ENCODE data around the gene TMEM141.

Gene TMEM141

GRCh38 chr9:136746155-136746490, 45.0 kb upstream of the TMEM141 start:
- DNase-seq (ENCODE audit: low read depth): no peak
- no peak for TF ChIP-seq CTCF (conservative IDR thresholded peaks at IDR 0.05; ENCODE audit: low read length)
- H3K4me3 ChIP-seq (ENCODE audit: low read length): no peak overlapping the region

- TF ChIP-seq CTCF (conservative IDR thresholded peaks at IDR 0.05; ENCODE audit: low read length): no peak
- DNase-seq (ENCODE audit: low read depth): no peak
- no peak overlapping the region for H3K4me3 ChIP-seq (ENCODE audit: low read length)
Measured at GRCh38 chr9:136746621-136747020, 44.5 kb upstream of the TMEM141 start.

- no peak for DNase-seq (ENCODE audit: low read depth)
- H3K4me3 ChIP-seq (ENCODE audit: low read length): no peak overlapping the region
- no peak for TF ChIP-seq CTCF (conservative IDR thresholded peaks at IDR 0.05; ENCODE audit: low read length)
Measured at GRCh38 chr9:136747161-136748060, 43.7 kb upstream of the TMEM141 start.

- no peak for DNase-seq (ENCODE audit: low read depth)
- no peak within 1 kb of the TSS for H3K4me3 ChIP-seq (ENCODE audit: low read length)
- TF ChIP-seq CTCF (conservative IDR thresholded peaks at IDR 0.05; ENCODE audit: low read length): no peak
Measured at GRCh38 chr9:136748201-136748600, 42.9 kb upstream of the TMEM141 start, which contains the start of gene LCN6. LCN6 (minus strand) TSS chr9:136748525; CDS start chr9:136748483, 42 bp downstream.

DNA sequence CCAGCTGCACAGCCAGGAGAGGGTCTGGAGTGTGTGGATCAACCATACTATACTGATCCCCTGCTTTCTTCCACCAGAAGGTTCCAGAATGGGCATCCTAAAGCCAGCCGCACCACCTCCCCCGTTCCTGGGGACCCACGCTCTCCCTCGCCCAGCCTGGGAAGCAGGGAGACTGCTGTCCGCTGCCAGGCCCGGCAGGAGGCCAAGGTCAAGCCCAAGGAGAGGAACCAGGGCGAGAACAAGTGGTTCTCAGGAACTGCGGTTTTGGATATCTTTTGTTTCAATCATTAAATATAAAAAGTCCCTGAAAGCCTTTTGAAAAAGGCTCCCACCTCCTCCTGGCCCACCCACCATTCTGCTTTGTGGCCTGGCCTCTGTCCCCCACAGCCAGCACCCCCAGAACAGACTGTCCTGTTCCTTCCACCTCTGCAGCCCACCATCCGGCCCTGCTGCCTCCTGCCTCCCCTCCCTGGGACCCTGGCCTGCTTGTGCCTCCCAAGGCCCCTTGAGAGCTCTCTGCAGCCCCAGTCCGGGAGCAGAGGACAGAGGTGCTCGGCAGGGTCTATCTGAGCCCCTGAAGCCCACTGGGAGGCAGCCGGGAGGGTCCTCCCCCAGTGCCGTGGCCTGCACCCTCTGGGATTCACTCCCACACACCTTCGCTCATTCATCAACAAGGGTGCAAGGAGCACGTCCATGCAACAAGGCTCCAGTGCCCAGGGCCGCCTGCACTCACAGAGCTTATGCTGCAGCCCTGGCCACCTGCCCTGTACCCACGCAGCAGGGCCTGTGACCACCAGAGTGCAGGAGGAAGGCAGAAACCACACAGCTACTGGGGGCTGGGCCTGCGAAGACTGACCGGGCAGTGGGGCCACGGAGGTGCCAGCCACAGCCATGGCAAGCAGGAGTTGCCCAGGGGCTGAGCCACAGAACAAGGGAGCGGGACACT, 42.2 kb upstream of the TMEM141 start:
- DNase-seq (ENCODE audit: low read depth): no peak
- no peak for TF ChIP-seq CTCF (conservative IDR thresholded peaks at IDR 0.05; ENCODE audit: low read length)
- H3K4me3 ChIP-seq (ENCODE audit: low read length): no peak overlapping the region

GRCh38 chr9:136750526-136750925, 40.6 kb upstream of the TMEM141 start:
- H3K4me3 ChIP-seq (ENCODE audit: low read length): no peak overlapping the region
- DNase-seq (ENCODE audit: low read depth): no peak
- no peak for TF ChIP-seq CTCF (conservative IDR thresholded peaks at IDR 0.05; ENCODE audit: low read length)

All from AG10803 (cell line).